Ascending aorta (tissue), 2 donors: ENCODE results near the gene HCN3. TPM values are rescaled to one million over a fixed set of nuclear protein-coding genes. Genes with fewer than 3 reads are reported as not detected.

Experiments used
- DNase-seq, 2 donors: peaks; one replicate each; pipeline ENCODE4 v3.0.0-alpha.2; 2019; ENCODE audit warnings: low spot score in 2 of 2
- H3K27ac ChIP-seq, 2 donors: fragments of 200-600 bp; sonication (generic); one replicate each; pipeline ENCODE4 v1.5.1; 2016 to 2017; ENCODE audit warnings: mild to moderate bottlenecking in 1 of 2
- H3K27me3 ChIP-seq: fragments of 200-600 bp; sonication (generic); one replicate; pipeline ENCODE4 v1.5.1; 2017
- H3K36me3 ChIP-seq, 2 donors: fragments of 200-600 bp; sonication (generic); one replicate each; pipeline ENCODE4 v1.5.1; 2016
- H3K4me1 ChIP-seq, 2 donors: fragments of 200-600 bp; sonication (generic); one replicate each; pipeline ENCODE4 v1.5.1; 2016 to 2017; ENCODE audit warnings: mild to moderate bottlenecking in 1 of 2
- H3K4me3 ChIP-seq, 2 donors: fragments of 200-600 bp; sonication (generic); one replicate each; pipeline ENCODE4 v1.5.1; 2016 to 2017; ENCODE audit warnings: mild to moderate bottlenecking in 1 of 2
- H3K9me3 ChIP-seq, 2 donors: fragments of 200-600 bp; sonication (generic); one replicate each; pipeline ENCODE4 v1.5.1; 2016
- CTCF ChIP-seq, 3 experiments: fragments of 200-600 bp in 2 of 3; fragments of 450-650 bp in 1 of 3; sonication (generic) in 2 of 3; IDR thresholded peaks; one replicate each; pipeline ENCODE4 v1.5.1; 2016 to 2019; ENCODE audit warnings: antibody characterized with exemption in 3 of 3, mild to moderate bottlenecking in 1 of 3, moderate library complexity in 1 of 3
- intact Hi-C: fragments of 100-400 bp; cut with DNase I; formaldehyde crosslinking; loops from one replicate; pipeline ENCODE4 v1.15.1; 2023
- total RNA-seq: library from RNA; depleted of rRNA; stranded (reverse); fragments of >200 nt; gene quantifications from one replicate; pipeline ENCODE4 v1.1.0, GENCODE V29; 2016

Gene HCN3
- total RNA-seq, 1 donor from 2014 or later, result 2.6 TPM

DNA sequence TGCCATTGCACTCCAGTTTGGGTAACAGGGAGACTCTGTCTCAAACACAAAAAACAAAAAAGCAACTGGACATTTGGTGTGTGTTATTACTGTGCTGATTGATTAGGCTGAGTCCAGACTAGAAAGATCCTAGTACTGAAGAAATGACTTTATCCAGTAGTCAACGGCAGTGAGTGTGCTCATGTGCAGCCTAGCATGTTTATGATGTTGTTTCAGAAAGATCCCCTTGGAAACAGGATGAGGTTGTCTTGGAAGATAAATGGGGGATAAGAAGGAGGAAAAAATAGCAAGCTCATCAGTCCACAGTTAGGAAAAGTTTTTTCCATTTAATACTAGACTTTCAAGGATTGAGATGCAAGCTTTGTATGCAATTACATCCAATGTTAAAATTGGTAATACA is 57.7 kb downstream of the HCN3 start:
- Histone ChIP-seq H3K4me3 (no peak overlapping the region), H3K9me3 (no peaks in the 10 kb centered on the region), H3K27ac (no peak overlapping the region), H3K36me3 (peaks cover 53 to 68% of the 10 kb centered on the region in 2 donors), H3K27me3 (no peaks in the 10 kb centered on the region), H3K4me1 (no peaks in the 10 kb centered on the region)
- intact Hi-C loops, result no loop called here
- no peak for TF ChIP-seq CTCF (IDR thresholded peaks at IDR 0.05)
- no peak for DNase-seq

Other genes starting within 250 kb of the HCN3 start
- 0.64 TPM for gene DCST2, start 243.7 kb upstream of the HCN3 start, total RNA-seq
- not detected for gene DCST1, start 243.6 kb upstream of the HCN3 start, total RNA-seq
- 610 TPM for gene ADAM15, start 226.1 kb upstream of the HCN3 start, total RNA-seq
- 11.2 TPM for gene EFNA4, start 213.7 kb upstream of the HCN3 start, total RNA-seq
- gene EFNA3, start 198.6 kb upstream of the HCN3 start, total RNA-seq, result 1.5 TPM
- gene EFNA1, start 149.6 kb upstream of the HCN3 start, total RNA-seq, result 66.7 TPM
- gene SLC50A1, start 141.6 kb upstream of the HCN3 start, total RNA-seq, result 9.4 TPM
- gene DPM3, start 136.9 kb upstream of the HCN3 start, total RNA-seq, result 78.2 TPM
- 146 TPM for gene KRTCAP2, start 104.2 kb upstream of the HCN3 start, total RNA-seq
- not detected for gene TRIM46, start 103.6 kb upstream of the HCN3 start, total RNA-seq
- gene THBS3, start 69.6 kb upstream of the HCN3 start, total RNA-seq, result 40.3 TPM
- gene MTX1, start 68.8 kb upstream of the HCN3 start, total RNA-seq, result 23.9 TPM
- 34.5 TPM for gene ENTREP3, start 22.0 kb upstream of the HCN3 start, total RNA-seq
- gene SCAMP3, start 15.1 kb upstream of the HCN3 start, total RNA-seq, result 63.6 TPM
- 32.1 TPM for gene CLK2, start 4.0 kb upstream of the HCN3 start, total RNA-seq
- not detected for gene PKLR, start 24.0 kb downstream of the HCN3 start, total RNA-seq
- 51.7 TPM for gene FDPS, start 31.4 kb downstream of the HCN3 start, total RNA-seq
- 18.4 TPM for gene RUSC1, start 43.4 kb downstream of the HCN3 start, total RNA-seq